ENCODE measurements around the gene PAQR3. TPM values are rescaled to one million over a fixed set of nuclear protein-coding genes. Genes with fewer than 3 reads are reported as not detected.
"Not testable (repeated sequence)": the region's sequence is repeated elsewhere in the genome, so short reads cannot be mapped to it uniquely, and the experiment has no call there.

The PAQR3 gene
- total RNA-seq, 2 experiments from 2014 or later, result 10.2 to 11.4 TPM

GRCh38 chr4:78910612-78911011, 28.6 kb downstream of the PAQR3 start:
- DNase-seq (no peak), ATAC-seq (no peak)
- intact Hi-C loops (cut with micrococcal nuclease), result no loop called here
- Mint-ChIP-seq H3K9me3 (no peaks in the 10 kb centered on the region), H3K27ac (no peak overlapping the region), H3K4me1 (ENCODE audit: low read depth) (no peaks in the 10 kb centered on the region), H3K27me3 (no peaks in the 10 kb centered on the region), H3K4me3 (no peak overlapping the region), H3K36me3 (ENCODE audit: low read depth) (peaks cover 13% of the 10 kb centered on the region)
- TF ChIP-seq, protein P1, sequence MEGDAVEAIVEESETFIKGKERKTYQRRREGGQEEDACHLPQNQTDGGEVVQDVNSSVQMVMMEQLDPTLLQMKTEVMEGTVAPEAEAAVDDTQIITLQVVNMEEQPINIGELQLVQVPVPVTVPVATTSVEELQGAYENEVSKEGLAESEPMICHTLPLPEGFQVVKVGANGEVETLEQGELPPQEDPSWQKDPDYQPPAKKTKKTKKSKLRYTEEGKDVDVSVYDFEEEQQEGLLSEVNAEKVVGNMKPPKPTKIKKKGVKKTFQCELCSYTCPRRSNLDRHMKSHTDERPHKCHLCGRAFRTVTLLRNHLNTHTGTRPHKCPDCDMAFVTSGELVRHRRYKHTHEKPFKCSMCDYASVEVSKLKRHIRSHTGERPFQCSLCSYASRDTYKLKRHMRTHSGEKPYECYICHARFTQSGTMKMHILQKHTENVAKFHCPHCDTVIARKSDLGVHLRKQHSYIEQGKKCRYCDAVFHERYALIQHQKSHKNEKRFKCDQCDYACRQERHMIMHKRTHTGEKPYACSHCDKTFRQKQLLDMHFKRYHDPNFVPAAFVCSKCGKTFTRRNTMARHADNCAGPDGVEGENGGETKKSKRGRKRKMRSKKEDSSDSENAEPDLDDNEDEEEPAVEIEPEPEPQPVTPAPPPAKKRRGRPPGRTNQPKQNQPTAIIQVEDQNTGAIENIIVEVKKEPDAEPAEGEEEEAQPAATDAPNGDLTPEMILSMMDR (IDR thresholded peaks at IDR 0.05), result no peak
- ChIA-PET CTCF (no interaction called here), POLR2A (no interaction called here)

GRCh38 chr4:78908974-78909373, 30.3 kb downstream of the PAQR3 start:
- H3K27ac Mint-ChIP-seq; DNase-seq; POLR2A ChIA-PET; H3K9me3 Mint-ChIP-seq; H3K4me1 Mint-ChIP-seq (ENCODE audit: low read depth); CTCF ChIA-PET; H3K27me3 Mint-ChIP-seq; intact Hi-C loops (cut with micrococcal nuclease); H3K4me3 Mint-ChIP-seq; ATAC-seq: not testable (repeated sequence)
- peaks cover 13% of the 10 kb centered on the region for H3K36me3 Mint-ChIP-seq (ENCODE audit: low read depth)

GRCh38 chr4:78907638-78908037, 31.6 kb downstream of the PAQR3 start:
- Mint-ChIP-seq H3K27me3 (no peaks in the 10 kb centered on the region), H3K4me1 (ENCODE audit: low read depth) (peaks cover 5% of the 10 kb centered on the region), H3K27ac (no peak overlapping the region), H3K4me3 (no peak overlapping the region), H3K36me3 (ENCODE audit: low read depth) (peaks cover 13% of the 10 kb centered on the region), H3K9me3 (no peaks in the 10 kb centered on the region)
- TF ChIP-seq, protein P1 (IDR thresholded peaks at IDR 0.05), result no peak
- ChIA-PET POLR2A (no interaction called here), CTCF (no interaction called here)
- no peak for DNase-seq
- ATAC-seq, result no peak
- intact Hi-C loops (cut with micrococcal nuclease), result no loop called here

GRCh38 chr4:78904143-78904542, 35.1 kb downstream of the PAQR3 start:
- no peaks in the 10 kb centered on the region for H3K27me3 Mint-ChIP-seq
- H3K36me3 Mint-ChIP-seq (ENCODE audit: low read depth), result no peaks in the 10 kb centered on the region
- intact Hi-C loops (cut with micrococcal nuclease), result no loop called here
- no peak overlapping the region for H3K27ac Mint-ChIP-seq
- DNase-seq (no peak), ATAC-seq (no peak)
- POLR2A ChIA-PET, result no interaction called here
- H3K9me3 Mint-ChIP-seq, result no peaks in the 10 kb centered on the region
- CTCF ChIA-PET, result no interaction called here
- peaks cover 5% of the 10 kb centered on the region for H3K4me1 Mint-ChIP-seq (ENCODE audit: low read depth)
- TF ChIP-seq, protein P1 (IDR thresholded peaks at IDR 0.05), result no peak
- no peak overlapping the region for H3K4me3 Mint-ChIP-seq

DNA sequence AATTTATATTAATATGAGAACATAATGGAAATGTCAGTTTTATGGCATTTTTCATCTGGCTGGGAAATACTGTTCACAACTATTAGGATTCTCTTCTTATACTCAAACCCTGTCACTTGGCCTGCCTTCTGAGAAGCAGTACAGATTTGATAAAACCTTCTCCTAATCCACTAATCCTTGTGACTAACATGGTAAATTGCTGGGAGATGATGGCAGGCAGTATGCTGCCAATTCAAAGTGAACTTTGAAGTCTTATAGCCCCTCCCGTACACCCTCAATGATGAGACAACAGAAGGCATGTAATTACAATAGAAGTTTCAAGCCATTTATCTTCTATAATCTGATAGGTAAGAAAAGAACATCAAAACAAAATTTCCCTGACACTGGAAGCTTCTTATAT, 36.9 kb downstream of the PAQR3 start:
- ATAC-seq (no peak), DNase-seq (no peak)
- Mint-ChIP-seq H3K36me3 (ENCODE audit: low read depth) (no peaks in the 10 kb centered on the region), H3K27me3 (no peaks in the 10 kb centered on the region), H3K4me1 (ENCODE audit: low read depth) (peaks cover 5% of the 10 kb centered on the region), H3K27ac (no peak overlapping the region), H3K9me3 (no peaks in the 10 kb centered on the region), H3K4me3 (no peak overlapping the region)
- TF ChIP-seq, protein P1 (IDR thresholded peaks at IDR 0.05), result no peak
- intact Hi-C loops (cut with micrococcal nuclease), result no loop called here
- ChIA-PET CTCF (no interaction called here), POLR2A (no interaction called here)

DNA sequence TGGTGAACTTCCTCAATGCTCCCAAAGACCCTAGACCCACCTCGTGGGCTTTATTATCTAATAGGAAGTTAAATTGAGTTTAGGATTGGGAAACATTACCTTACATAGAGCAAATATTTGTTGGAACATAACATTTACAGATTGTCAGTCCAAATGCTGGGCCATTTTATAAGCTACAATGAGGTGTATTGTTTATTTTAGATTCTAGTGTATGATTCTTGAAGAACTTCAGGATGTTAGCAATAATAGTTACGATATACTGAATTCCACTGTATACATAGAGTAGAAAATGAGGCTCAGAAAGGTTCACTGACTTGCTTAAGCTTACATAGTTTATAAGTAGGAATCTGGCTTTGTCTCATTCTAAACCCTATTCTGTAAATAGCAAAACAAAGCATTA, 37.4 kb downstream of the PAQR3 start:
- Mint-ChIP-seq H3K27me3 (no peaks in the 10 kb centered on the region), H3K9me3 (no peaks in the 10 kb centered on the region), H3K27ac (no peak overlapping the region), H3K36me3 (ENCODE audit: low read depth) (no peaks in the 10 kb centered on the region), H3K4me3 (no peak overlapping the region), H3K4me1 (ENCODE audit: low read depth) (peaks cover 5% of the 10 kb centered on the region)
- POLR2A ChIA-PET, result no interaction called here
- intact Hi-C loops (cut with micrococcal nuclease), result no loop called here
- CTCF ChIA-PET, result no interaction called here
- DNase-seq (no peak), ATAC-seq (no peak)
- TF ChIP-seq, protein P1 (IDR thresholded peaks at IDR 0.05), result no peak

Measured in activated CD8-positive, alpha-beta T cell treated with anti-CD3 and anti-CD28 coated beads for 36 hours (primary cell).